ENCODE data around the gene AP4M1.

Gene AP4M1

GRCh38 chr7:100088621-100089457 lies 12.6 kb upstream of the AP4M1 start, which contains the start of gene COPS6:
TSS of gene COPS6 (plus strand) at chr7:100088969. CDS start at chr7:100088991, 22 bp downstream.
- peak; percentile 88 for DNase-seq
- H3K36me3 ChIP-seq, result peaks cover 34% of the 10 kb centered on the region
- no peak for TF ChIP-seq CTCF (IDR thresholded peaks at IDR 0.05; ENCODE audit: low read depth, low read length)
- H3K9me3 ChIP-seq, result no peaks in the 10 kb centered on the region
- peak within 1 kb of the TSS; percentile 86 for H3K4me3 ChIP-seq (ENCODE audit: low read depth, low read length)
- H3K4me1 ChIP-seq, result 0 out of 2 replicates have a peak, but pooled peaks cover 2% of the 10 kb centered on the region
- H3K27me3 ChIP-seq, result no peaks in the 10 kb centered on the region

DNA sequence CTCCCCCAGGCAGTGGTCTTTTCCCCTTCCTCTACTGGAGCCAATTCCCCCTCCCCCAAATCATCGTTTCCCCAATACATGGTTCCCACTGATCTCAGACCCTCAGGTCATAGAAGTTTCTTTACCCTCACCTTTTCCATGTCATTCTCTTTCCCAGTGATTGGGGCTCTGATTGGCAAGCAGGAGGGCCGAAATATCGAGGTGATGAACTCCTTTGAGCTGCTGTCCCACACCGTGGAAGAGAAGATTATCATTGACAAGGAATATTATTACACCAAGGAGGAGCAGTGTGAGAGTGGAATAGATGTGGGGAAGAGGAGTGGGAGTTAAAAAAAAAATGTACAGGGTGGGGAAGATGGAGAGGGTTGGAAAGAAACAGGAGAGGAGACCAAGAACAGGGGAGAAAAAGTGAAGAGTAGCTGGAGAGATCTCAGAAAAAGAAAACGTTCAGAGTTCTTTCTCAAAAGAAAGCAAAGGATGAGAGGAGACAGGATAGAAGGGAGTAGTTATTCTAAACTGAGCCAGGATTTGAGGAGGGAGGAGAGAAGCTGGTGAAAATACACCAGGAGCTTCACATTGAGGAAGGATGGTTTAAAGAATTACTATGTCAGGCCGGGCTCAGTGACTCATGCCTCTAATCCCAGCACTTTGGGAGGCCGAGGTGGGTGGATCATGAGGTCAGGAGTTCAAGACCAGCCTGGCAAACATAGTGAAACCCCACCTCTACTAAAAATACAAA lies 11.8 kb upstream of the AP4M1 start:
- no peaks in the 10 kb centered on the region for H3K9me3 ChIP-seq
- 0 out of 2 replicates have a peak, but pooled peaks cover 2% of the 10 kb centered on the region for H3K4me1 ChIP-seq
- H3K36me3 ChIP-seq, result peaks cover 42% of the 10 kb centered on the region
- no peak for DNase-seq
- H3K27me3 ChIP-seq, result no peaks in the 10 kb centered on the region
- peak overlapping the region; percentile 86 for H3K4me3 ChIP-seq (ENCODE audit: low read depth, low read length)
- TF ChIP-seq CTCF (IDR thresholded peaks at IDR 0.05; ENCODE audit: low read depth, low read length), result no peak

GRCh38 chr7:100090527-100091410 lies 10.7 kb upstream of the AP4M1 start:
- no peak for DNase-seq
- H3K36me3 ChIP-seq, result peaks cover 53% of the 10 kb centered on the region

GRCh38 chr7:100091411-100092181 lies 9.8 kb upstream of the AP4M1 start:
- no peaks in the 10 kb centered on the region for H3K27me3 ChIP-seq
- H3K9me3 ChIP-seq, result no peaks in the 10 kb centered on the region
- H3K4me1 ChIP-seq, result 0 out of 2 replicates have a peak, but pooled peaks cover 2% of the 10 kb centered on the region
- no peak overlapping the region for H3K4me3 ChIP-seq (ENCODE audit: low read depth, low read length)
- TF ChIP-seq CTCF (IDR thresholded peaks at IDR 0.05; ENCODE audit: low read depth, low read length), result peak; percentile 29; the same call in 1 of the 2 replicates
- H3K36me3 ChIP-seq, result peaks cover 62% of the 10 kb centered on the region
- peak; percentile 60 for DNase-seq

More at GRCh38 chr7:100090527-100091410, 10.7 kb upstream of the AP4M1 start:
- no peak for TF ChIP-seq CTCF (IDR thresholded peaks at IDR 0.05; ENCODE audit: low read depth, low read length)
- Histone ChIP-seq H3K4me3 (ENCODE audit: low read depth, low read length) (no peak overlapping the region), H3K9me3 (no peaks in the 10 kb centered on the region), H3K4me1 (0 out of 2 replicates have a peak, but pooled peaks cover 2% of the 10 kb centered on the region), H3K27me3 (no peaks in the 10 kb centered on the region)

DNA sequence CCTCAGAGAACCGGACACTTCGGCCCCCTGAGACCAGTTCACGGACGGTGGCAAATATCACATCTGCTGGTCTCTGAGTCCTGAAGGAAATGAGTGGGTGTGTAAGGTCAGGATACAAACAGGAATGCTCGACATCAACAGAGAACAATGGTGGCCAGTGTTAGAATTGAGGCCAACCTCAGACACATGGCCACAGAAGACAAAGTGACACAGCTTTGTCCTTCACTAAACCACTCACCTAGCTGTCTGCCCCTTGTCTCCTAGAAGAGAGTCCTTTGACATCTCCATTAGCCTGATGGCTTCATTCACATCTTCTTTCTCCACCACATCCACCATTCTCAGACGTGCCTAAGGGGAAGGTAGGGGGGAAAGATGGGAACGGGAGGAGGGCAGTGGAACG lies 8.4 kb upstream of the AP4M1 start:
- H3K36me3 ChIP-seq, result peaks cover 76% of the 10 kb centered on the region

More for the DNA sequence above, 8.4 kb upstream of the AP4M1 start:
- no peaks in the 10 kb centered on the region for H3K4me1 ChIP-seq
- no peak for DNase-seq
- no peaks in the 10 kb centered on the region for H3K9me3 ChIP-seq
- no peaks in the 10 kb centered on the region for H3K27me3 ChIP-seq
- no peak for TF ChIP-seq CTCF (IDR thresholded peaks at IDR 0.05; ENCODE audit: low read depth, low read length)
- no peak overlapping the region for H3K4me3 ChIP-seq (ENCODE audit: low read depth, low read length)

Measured in BE2C (cell line).